Stimulated activated naive B cell treated with anti-CD40 and anti-IgM and Interleukin-4, amounts not matched to agents 10 μg/mL and 1 μg/mL and 100 μg/mL, for 72 hours (primary cell): ENCODE data around the gene SDCCAG8.

Source experiments
- ATAC-seq, 2 donors: fragments of 150-1000 bp; cut with Tn5 transposase; replicated peaks; 2 replicates each; pipeline ENCODE4 v1.10.0; 2021; ENCODE audit warnings: moderate library complexity in 1 of 2
- DNase-seq: peaks from one replicate; pipeline ENCODE4 v3.0.0; 2021
- H3K27ac Mint-ChIP-seq: one replicate; pipeline ENCODE4 v1.8.0; 2022; ENCODE audit warnings: mild to moderate bottlenecking, mixed read lengths
- H3K27me3 Mint-ChIP-seq, 2 donors: one replicate each; pipeline ENCODE4 v1.8.0; 2022; ENCODE audit warnings: mixed read lengths in 2 of 2
- H3K36me3 Mint-ChIP-seq, 2 donors: one replicate each; pipeline ENCODE4 v1.8.0; 2022; ENCODE audit warnings: mixed read lengths in 2 of 2, mild to moderate bottlenecking in 1 of 2
- H3K4me1 Mint-ChIP-seq, 2 donors: one replicate each; pipeline ENCODE4 v1.8.0; 2022; ENCODE audit warnings: mixed read lengths in 2 of 2, mild to moderate bottlenecking in 1 of 2
- H3K4me3 Mint-ChIP-seq, 2 donors: one replicate each; pipeline ENCODE4 v1.8.0; 2022; ENCODE audit warnings: mild to moderate bottlenecking in 2 of 2, mixed read lengths in 2 of 2, moderate library complexity in 1 of 2
- H3K9me3 Mint-ChIP-seq, 2 donors: one replicate each; pipeline ENCODE4 v1.8.0; 2022; ENCODE audit warnings: mixed read lengths in 2 of 2, mild to moderate bottlenecking in 1 of 2

SDCCAG8 gene

DNA sequence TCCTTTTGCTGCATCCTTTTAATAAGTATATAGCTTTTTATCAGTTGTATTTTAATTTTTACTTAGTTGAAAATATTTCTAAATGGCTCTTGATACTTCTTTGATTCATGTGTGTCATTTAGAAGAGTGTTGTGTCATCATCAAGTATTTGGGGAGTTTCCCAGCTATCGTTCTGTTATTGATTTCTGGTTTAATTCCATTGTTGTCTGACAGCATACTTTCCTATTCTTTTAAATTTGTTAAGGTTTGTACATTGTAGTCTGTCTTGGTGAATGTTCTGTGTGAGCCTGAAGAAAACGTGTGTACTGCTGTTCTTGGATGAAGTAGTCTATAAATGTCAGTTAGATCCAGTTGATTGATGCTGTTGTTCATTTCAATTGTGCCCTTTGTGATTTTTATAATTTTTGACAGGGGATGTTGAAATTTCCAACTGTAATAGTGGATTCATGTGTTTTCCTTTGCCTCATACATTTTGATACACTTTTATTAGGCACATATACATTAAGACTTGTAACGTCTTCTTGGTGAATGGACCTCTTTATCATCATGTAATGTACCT is 24.8 kb downstream of the SDCCAG8 start:
- H3K4me1 Mint-ChIP-seq: peaks cover 16 to 25% of the 10 kb centered on the region in 2 donors
- H3K9me3 Mint-ChIP-seq: peaks cover 0 to 5% of the 10 kb centered on the region in 2 donors
- H3K36me3 Mint-ChIP-seq: peaks cover 44 to 66% of the 10 kb centered on the region in 2 donors
- DNase-seq (no peak), ATAC-seq (no peak)
- H3K27ac Mint-ChIP-seq: no peak overlapping the region
- H3K4me3 Mint-ChIP-seq: no peak overlapping the region
- no peaks in the 10 kb centered on the region for H3K27me3 Mint-ChIP-seq

GRCh38 chr1:243281672-243282071 is 25.8 kb downstream of the SDCCAG8 start:
- Mint-ChIP-seq H3K27me3 (no peaks in the 10 kb centered on the region), H3K9me3 (peaks cover 0 to 5% of the 10 kb centered on the region in 2 donors), H3K4me3 (no peak overlapping the region), H3K4me1 (peaks cover 18 to 36% of the 10 kb centered on the region in 2 donors), H3K27ac (no peak overlapping the region), H3K36me3 (peaks cover 42 to 65% of the 10 kb centered on the region in 2 donors)
- no peak for DNase-seq
- no peak for ATAC-seq

GRCh38 chr1:243286409-243287122 is 30.7 kb downstream of the SDCCAG8 start:
- Mint-ChIP-seq H3K4me3 (peak overlapping the region; percentile 36 to 37), H3K27ac (peak overlapping the region; percentile 21), H3K4me1 (peaks cover 18 to 54% of the 10 kb centered on the region in 2 donors), H3K27me3 (no peaks in the 10 kb centered on the region), H3K36me3 (peaks cover 43 to 73% of the 10 kb centered on the region in 2 donors), H3K9me3 (peaks cover 0 to 5% of the 10 kb centered on the region in 2 donors)
- ATAC-seq (no peak), DNase-seq (no peak)

DNA sequence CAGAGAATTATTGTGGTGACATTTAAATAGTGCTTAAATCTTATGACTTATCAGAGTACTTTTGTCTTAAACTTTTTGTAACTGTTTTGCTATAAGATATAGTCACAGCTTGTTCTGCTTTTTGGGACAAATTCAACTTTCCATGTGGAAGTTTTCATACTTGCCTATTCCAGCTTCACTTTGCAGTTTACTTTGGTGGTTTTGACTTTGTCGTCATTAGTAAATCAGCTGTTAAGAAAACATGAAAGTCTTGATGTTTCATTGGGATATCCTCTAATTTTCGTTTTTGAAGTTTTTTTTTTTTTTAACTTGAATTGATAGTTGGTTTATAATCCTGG is 31.3 kb downstream of the SDCCAG8 start:
- ATAC-seq: no peak
- DNase-seq: no peak
- Mint-ChIP-seq H3K27ac (no peak overlapping the region), H3K9me3 (peaks cover 0 to 5% of the 10 kb centered on the region in 2 donors), H3K36me3 (peaks cover 38 to 73% of the 10 kb centered on the region in 2 donors), H3K27me3 (no peaks in the 10 kb centered on the region), H3K4me1 (peaks cover 18 to 54% of the 10 kb centered on the region in 2 donors), H3K4me3 (no peak overlapping the region)

- ATAC-seq (peak; percentile 91 to 93), DNase-seq (peak; percentile 42)
- Mint-ChIP-seq H3K27ac (peak overlapping the region; percentile 6), H3K36me3 (peaks cover 36 to 73% of the 10 kb centered on the region in 2 donors), H3K27me3 (no peaks in the 10 kb centered on the region), H3K4me3 (peak overlapping the region in 1 of 2 donors; percentile 19), H3K4me1 (peaks cover 18 to 54% of the 10 kb centered on the region in 2 donors), H3K9me3 (peaks cover 0 to 4% of the 10 kb centered on the region in 2 donors)
These were observed 31.8 kb downstream of the SDCCAG8 start for GRCh38 chr1:243287652-243288051.

- ATAC-seq (no peak), DNase-seq (no peak)
- Mint-ChIP-seq H3K9me3 (peaks cover 0 to 3% of the 10 kb centered on the region in 2 donors), H3K4me3 (peak overlapping the region in 1 of 2 donors; percentile 19), H3K27me3 (no peaks in the 10 kb centered on the region), H3K27ac (peak overlapping the region; percentile 6), H3K4me1 (peaks cover 17 to 54% of the 10 kb centered on the region in 2 donors), H3K36me3 (peaks cover 36 to 74% of the 10 kb centered on the region in 2 donors)
These were observed 32.2 kb downstream of the SDCCAG8 start for GRCh38 chr1:243288062-243288461.

GRCh38 chr1:243291292-243291691 is 35.5 kb downstream of the SDCCAG8 start:
- H3K4me3 Mint-ChIP-seq: no peak overlapping the region
- peaks cover 9 to 16% of the 10 kb centered on the region in 2 donors for H3K9me3 Mint-ChIP-seq
- DNase-seq: no peak
- peaks cover 13 to 42% of the 10 kb centered on the region in 2 donors for H3K4me1 Mint-ChIP-seq
- no peaks in the 10 kb centered on the region for H3K27me3 Mint-ChIP-seq
- no peak for ATAC-seq
- peaks cover 52 to 80% of the 10 kb centered on the region in 2 donors for H3K36me3 Mint-ChIP-seq
- H3K27ac Mint-ChIP-seq: no peak overlapping the region

- ATAC-seq: no peak
- H3K27me3 Mint-ChIP-seq: no peaks in the 10 kb centered on the region
- peaks cover 9 to 16% of the 10 kb centered on the region in 2 donors for H3K9me3 Mint-ChIP-seq
- H3K27ac Mint-ChIP-seq: no peak overlapping the region
- no peak overlapping the region for H3K4me3 Mint-ChIP-seq
- DNase-seq: no peak
- peaks cover 53 to 84% of the 10 kb centered on the region in 2 donors for H3K36me3 Mint-ChIP-seq
- H3K4me1 Mint-ChIP-seq: peaks cover 11 to 34% of the 10 kb centered on the region in 2 donors
These were observed 36.3 kb downstream of the SDCCAG8 start for GRCh38 chr1:243292117-243292516.

GRCh38 chr1:243293941-243294722 is 38.3 kb downstream of the SDCCAG8 start:
- H3K4me1 Mint-ChIP-seq: peaks cover 9 to 23% of the 10 kb centered on the region in 2 donors
- no peaks in the 10 kb centered on the region for H3K27me3 Mint-ChIP-seq
- ATAC-seq (no peak), DNase-seq (no peak)
- H3K4me3 Mint-ChIP-seq: no peak overlapping the region
- H3K36me3 Mint-ChIP-seq: peaks cover 61 to 81% of the 10 kb centered on the region in 2 donors
- no peak overlapping the region for H3K27ac Mint-ChIP-seq
- H3K9me3 Mint-ChIP-seq: peaks cover 9 to 16% of the 10 kb centered on the region in 2 donors

DNA sequence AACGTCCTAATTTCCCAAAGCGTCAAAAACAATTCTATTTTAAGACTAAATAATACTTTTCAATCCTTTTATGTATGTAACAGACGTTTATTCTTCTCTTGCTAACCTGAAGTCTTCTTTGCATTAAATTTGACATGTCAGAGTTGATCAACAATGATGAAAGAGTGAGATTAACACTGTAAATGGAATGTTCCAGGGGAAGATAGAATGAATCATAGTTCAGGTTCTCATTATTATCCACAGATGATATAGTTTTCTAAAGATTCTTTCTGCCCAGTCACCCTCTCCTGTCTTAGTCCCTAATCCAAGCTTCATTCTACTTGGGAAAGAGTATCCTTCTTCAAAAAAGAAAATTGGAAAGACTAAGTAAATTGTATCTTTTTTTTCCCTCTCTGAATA is 38.9 kb downstream of the SDCCAG8 start:
- DNase-seq: no peak
- H3K27me3 Mint-ChIP-seq: no peaks in the 10 kb centered on the region
- H3K27ac Mint-ChIP-seq: no peak overlapping the region
- no peak for ATAC-seq
- peaks cover 9 to 16% of the 10 kb centered on the region in 2 donors for H3K9me3 Mint-ChIP-seq
- H3K4me1 Mint-ChIP-seq: peaks cover 7 to 17% of the 10 kb centered on the region in 2 donors
- H3K36me3 Mint-ChIP-seq: peaks cover 59 to 81% of the 10 kb centered on the region in 2 donors
- no peak overlapping the region for H3K4me3 Mint-ChIP-seq

- Mint-ChIP-seq H3K27ac (no peak overlapping the region), H3K4me1 (peaks cover 7 to 16% of the 10 kb centered on the region in 2 donors), H3K36me3 (peaks cover 59 to 64% of the 10 kb centered on the region in 2 donors), H3K27me3 (no peaks in the 10 kb centered on the region), H3K4me3 (no peak overlapping the region), H3K9me3 (peaks cover 8% of the 10 kb centered on the region in 2 donors)
- no peak for ATAC-seq
- no peak for DNase-seq
These were observed 43.2 kb downstream of the SDCCAG8 start for GRCh38 chr1:243299069-243299468.

- Mint-ChIP-seq H3K4me1 (peaks cover 1 to 6% of the 10 kb centered on the region in 2 donors), H3K9me3 (peaks cover 0 to 1% of the 10 kb centered on the region in 2 donors), H3K27ac (no peak overlapping the region), H3K27me3 (no peaks in the 10 kb centered on the region), H3K4me3 (no peak overlapping the region), H3K36me3 (peaks cover 45 to 46% of the 10 kb centered on the region in 2 donors)
- DNase-seq: no peak
- ATAC-seq: no peak
These were observed 45.2 kb downstream of the SDCCAG8 start for GRCh38 chr1:243301059-243301458.

DNA sequence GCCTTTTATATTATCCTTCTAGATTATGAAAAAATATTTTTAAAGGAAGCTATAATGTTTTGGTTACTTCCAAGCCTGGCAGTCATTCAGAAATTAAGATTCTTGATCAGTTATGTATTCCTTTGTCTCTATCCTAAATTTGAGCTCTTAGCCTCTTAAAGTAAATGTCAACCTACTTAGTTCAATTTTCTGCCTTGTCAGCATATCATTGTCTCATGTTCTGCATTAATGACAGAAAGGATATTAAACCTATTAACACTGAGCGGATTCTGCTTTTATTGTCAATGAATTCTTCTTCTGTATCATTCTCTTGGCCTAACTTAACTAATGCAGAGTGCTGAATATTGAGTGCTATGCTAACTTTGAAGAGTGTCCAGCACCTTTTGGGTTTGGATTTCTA is 56.0 kb downstream of the SDCCAG8 start:
- no peak overlapping the region for H3K4me3 Mint-ChIP-seq
- H3K9me3 Mint-ChIP-seq: no peaks in the 10 kb centered on the region
- DNase-seq (no peak), ATAC-seq (no peak)
- peaks cover 27 to 45% of the 10 kb centered on the region in 2 donors for H3K36me3 Mint-ChIP-seq
- peaks cover 12 to 18% of the 10 kb centered on the region in 2 donors for H3K4me1 Mint-ChIP-seq
- no peaks in the 10 kb centered on the region for H3K27me3 Mint-ChIP-seq
- no peak overlapping the region for H3K27ac Mint-ChIP-seq

- no peaks in the 10 kb centered on the region for H3K27me3 Mint-ChIP-seq
- DNase-seq (no peak), ATAC-seq (peak; percentile 71 to 75)
- H3K36me3 Mint-ChIP-seq: peaks cover 23 to 48% of the 10 kb centered on the region in 2 donors
- H3K9me3 Mint-ChIP-seq: no peaks in the 10 kb centered on the region
- H3K27ac Mint-ChIP-seq: peak overlapping the region; percentile 56
- H3K4me3 Mint-ChIP-seq: peak overlapping the region; percentile 57 to 62
- H3K4me1 Mint-ChIP-seq: peaks cover 12 to 18% of the 10 kb centered on the region in 2 donors
These were observed 57.3 kb downstream of the SDCCAG8 start for GRCh38 chr1:243312952-243313634.
